ENCODE measurements around the gene ITM2B. TPM values are rescaled to one million over a fixed set of nuclear protein-coding genes. Genes with fewer than 3 reads are reported as not detected.

The ITM2B gene
- total RNA-seq (2022; extraction: Qiagen RNA extraction), result 130 to 198 TPM (median 171 TPM) in 5 replicates

GRCh38 chr13:48233046-48233888, at the start of gene ITM2B:
Gene ITM2B, plus strand, starts transcription at chr13:48233206. Its CDS starts 155 bp downstream, at chr13:48233361.

DNA sequence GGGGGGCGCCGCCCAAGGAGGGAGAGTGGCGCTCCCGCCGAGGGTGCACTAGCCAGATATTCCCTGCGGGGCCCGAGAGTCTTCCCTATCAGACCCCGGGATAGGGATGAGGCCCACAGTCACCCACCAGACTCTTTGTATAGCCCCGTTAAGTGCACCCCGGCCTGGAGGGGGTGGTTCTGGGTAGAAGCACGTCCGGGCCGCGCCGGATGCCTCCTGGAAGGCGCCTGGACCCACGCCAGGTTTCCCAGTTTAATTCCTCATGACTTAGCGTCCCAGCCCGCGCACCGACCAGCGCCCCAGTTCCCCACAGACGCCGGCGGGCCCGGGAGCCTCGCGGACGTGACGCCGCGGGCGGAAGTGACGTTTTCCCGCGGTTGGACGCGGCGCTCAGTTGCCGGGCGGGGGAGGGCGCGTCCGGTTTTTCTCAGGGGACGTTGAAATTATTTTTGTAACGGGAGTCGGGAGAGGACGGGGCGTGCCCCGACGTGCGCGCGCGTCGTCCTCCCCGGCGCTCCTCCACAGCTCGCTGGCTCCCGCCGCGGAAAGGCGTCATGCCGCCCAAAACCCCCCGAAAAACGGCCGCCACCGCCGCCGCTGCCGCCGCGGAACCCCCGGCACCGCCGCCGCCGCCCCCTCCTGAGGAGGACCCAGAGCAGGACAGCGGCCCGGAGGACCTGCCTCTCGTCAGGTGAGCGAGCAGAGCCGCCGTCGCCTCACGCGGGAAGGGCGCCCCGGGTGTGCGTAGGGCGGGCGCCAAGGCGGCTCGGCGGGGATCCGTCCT, 70.5 kb downstream of the ITM2B start, which contains the start of gene RB1:
TSS of gene RB1 (plus strand) at position 393 of the 784 bp plus-strand sequence. CDS start at position 555, 162 bp downstream.

Other genes with a start within 250 kb of the ITM2B start
- gene SUCLA2, start 231.9 kb upstream of the ITM2B start, total RNA-seq (2022; extraction: Qiagen RNA extraction), result 26.2 to 30.9 TPM (median 28.2 TPM) in 5 replicates
- gene NUDT15, start 195.5 kb upstream of the ITM2B start, total RNA-seq (2022; extraction: Qiagen RNA extraction), result 25.2 to 29.3 TPM (median 27.2 TPM) in 5 replicates
- gene MED4, start 138.1 kb upstream of the ITM2B start, total RNA-seq (2022; extraction: Qiagen RNA extraction), result 32.9 to 43.9 TPM (median 34.9 TPM) in 5 replicates
- gene RB1, start 70.5 kb downstream of the ITM2B start, total RNA-seq (2022; extraction: Qiagen RNA extraction), result 12.9 to 17.3 TPM (median 14.7 TPM) in 5 replicates
- 0.40 to 1.1 TPM (median 0.86 TPM) in 5 replicates for gene LPAR6, start 179.9 kb downstream of the ITM2B start, total RNA-seq (2022; extraction: Qiagen RNA extraction)

All from A549 treated with dexamethasone at 1 μM for 4 hours (cell line).